Bronchial epithelial cell (primary cell): ENCODE measurements around the gene HIVEP3. TPM values are rescaled to one million over a fixed set of nuclear protein-coding genes. Genes with fewer than 3 reads are reported as not detected.
A peak's percentile ranks its signal among the peaks of the same experiment; 100 is the strongest.

Source experiments
- DNase-seq: peaks from one replicate; pipeline ENCODE4 v3.0.0-alpha.2; 2010; ENCODE audit warnings: low read depth
- FAIRE-seq: peaks from 2 replicates; lab custom pipeline; 2011; peaks lifted over from hg19 to GRCh38; lab: Jason Lieb, UNC
- H3K27me3 ChIP-seq: 2 replicates; pipeline ENCODE4 v1.5.1; 2011; ENCODE audit warnings: low read length; ENCODE audit not compliant: control insufficient read depth, insufficient read depth
- H3K36me3 ChIP-seq: 2 replicates; pipeline ENCODE4 v1.5.1; 2011; ENCODE audit warnings: low read length; ENCODE audit not compliant: control insufficient read depth, insufficient read depth
- H3K4me3 ChIP-seq: 2 replicates; pipeline ENCODE4 v1.5.1; 2011; ENCODE audit warnings: mild to moderate bottlenecking, low read depth, low read length, control low read depth
- CTCF ChIP-seq: IDR thresholded peaks from 2 replicates; pipeline ENCODE4 v1.5.1; 2011; ENCODE audit warnings: mild to moderate bottlenecking, moderate library complexity, low read length, control low read depth, inconsistent platforms; ENCODE audit not compliant: insufficient read depth, severe bottlenecking
- total RNA-seq: library from RNA; depleted of rRNA; stranded (reverse); fragments of >200 nt; gene quantifications from 2 replicates; pipeline ENCODE4 v1.2.1, GENCODE V29; 2014

The HIVEP3 gene
- total RNA-seq, 1 donor from 2014 or later, result under 0.01 TPM

- Histone ChIP-seq H3K4me3 (no peak overlapping the region), H3K27me3 (no peaks in the 10 kb centered on the region), H3K36me3 (no peaks in the 10 kb centered on the region)
- TF ChIP-seq CTCF, result no peak
- FAIRE-seq, result no peak
- no peak for DNase-seq
These were observed 332.5 kb downstream of the HIVEP3 start for GRCh38 chr1:41586230-41586629.

- DNase-seq (no peak), FAIRE-seq (peak; percentile 13)
- H3K4me3 ChIP-seq, result no peak overlapping the region
- H3K36me3 ChIP-seq, result no peaks in the 10 kb centered on the region
- TF ChIP-seq CTCF, result no peak
- no peaks in the 10 kb centered on the region for H3K27me3 ChIP-seq
These were observed 334.8 kb downstream of the HIVEP3 start for GRCh38 chr1:41583658-41584547.

- DNase-seq (no peak), FAIRE-seq (no peak)
- Histone ChIP-seq H3K4me3 (no peak overlapping the region), H3K27me3 (no peaks in the 10 kb centered on the region), H3K36me3 (no peaks in the 10 kb centered on the region)
- no peak for TF ChIP-seq CTCF
These were observed 335.7 kb downstream of the HIVEP3 start for GRCh38 chr1:41582851-41583657.

- Histone ChIP-seq H3K4me3 (no peak overlapping the region), H3K27me3 (no peaks in the 10 kb centered on the region), H3K36me3 (no peaks in the 10 kb centered on the region)
- FAIRE-seq, result no peak
- no peak for TF ChIP-seq CTCF
- no peak for DNase-seq
These were observed 336.4 kb downstream of the HIVEP3 start for GRCh38 chr1:41582351-41582750.

GRCh38 chr1:41582004-41582325 is 336.8 kb downstream of the HIVEP3 start:
- no peaks in the 10 kb centered on the region for H3K27me3 ChIP-seq
- no peak overlapping the region for H3K4me3 ChIP-seq
- TF ChIP-seq CTCF, result no peak
- DNase-seq (no peak), FAIRE-seq (no peak)
- H3K36me3 ChIP-seq, result no peaks in the 10 kb centered on the region
